C4-2B (cell line): Measurements from ENCODE around the gene PLCB4.

Experiments used
- ZFX ChIP-seq: fragments of 450-650 bp; IDR thresholded peaks from 2 replicates; pipeline ENCODE4 v1.6.1; 2017
- TF ChIP-seq, protein P1 (sequence below): fragments of 450-650 bp; conservative IDR thresholded peaks from 2 replicates; pipeline ENCODE4 v1.5.1; 2017; ENCODE audit warnings: mild to moderate bottlenecking

DNA sequence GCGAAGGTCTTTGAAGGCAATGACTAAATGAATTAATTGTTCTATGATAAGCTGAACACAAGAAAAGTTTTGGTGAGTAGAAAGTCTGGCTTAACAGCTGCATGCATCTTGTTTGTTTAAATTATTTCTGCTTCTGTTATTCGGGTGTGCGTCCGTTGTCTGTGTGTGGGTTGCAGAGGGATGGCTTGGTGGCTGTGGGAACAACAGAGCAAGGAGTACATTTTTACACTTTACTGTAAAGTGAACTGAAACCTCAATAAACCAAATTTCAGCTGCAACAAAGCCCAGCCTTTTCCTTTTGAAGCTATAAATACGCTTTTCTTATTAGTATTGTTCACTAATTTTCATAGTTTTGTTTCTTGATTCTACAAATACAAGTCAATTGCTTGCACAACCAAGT is 442.0 kb downstream of the PLCB4 start:
- TF ChIP-seq, protein P1, sequence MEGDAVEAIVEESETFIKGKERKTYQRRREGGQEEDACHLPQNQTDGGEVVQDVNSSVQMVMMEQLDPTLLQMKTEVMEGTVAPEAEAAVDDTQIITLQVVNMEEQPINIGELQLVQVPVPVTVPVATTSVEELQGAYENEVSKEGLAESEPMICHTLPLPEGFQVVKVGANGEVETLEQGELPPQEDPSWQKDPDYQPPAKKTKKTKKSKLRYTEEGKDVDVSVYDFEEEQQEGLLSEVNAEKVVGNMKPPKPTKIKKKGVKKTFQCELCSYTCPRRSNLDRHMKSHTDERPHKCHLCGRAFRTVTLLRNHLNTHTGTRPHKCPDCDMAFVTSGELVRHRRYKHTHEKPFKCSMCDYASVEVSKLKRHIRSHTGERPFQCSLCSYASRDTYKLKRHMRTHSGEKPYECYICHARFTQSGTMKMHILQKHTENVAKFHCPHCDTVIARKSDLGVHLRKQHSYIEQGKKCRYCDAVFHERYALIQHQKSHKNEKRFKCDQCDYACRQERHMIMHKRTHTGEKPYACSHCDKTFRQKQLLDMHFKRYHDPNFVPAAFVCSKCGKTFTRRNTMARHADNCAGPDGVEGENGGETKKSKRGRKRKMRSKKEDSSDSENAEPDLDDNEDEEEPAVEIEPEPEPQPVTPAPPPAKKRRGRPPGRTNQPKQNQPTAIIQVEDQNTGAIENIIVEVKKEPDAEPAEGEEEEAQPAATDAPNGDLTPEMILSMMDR: no peak
- no peak for TF ChIP-seq ZFX
